Measurements from ENCODE around the gene AIG1. TPM values are rescaled to one million over a fixed set of nuclear protein-coding genes. Genes with fewer than 3 reads are reported as not detected.
"Not testable (repeated sequence)": the region's sequence is repeated elsewhere in the genome, so short reads cannot be mapped to it uniquely, and the experiment has no call there.

The AIG1 gene
- total RNA-seq, 1 experiment from 2014 or later = 175 TPM

DNA sequence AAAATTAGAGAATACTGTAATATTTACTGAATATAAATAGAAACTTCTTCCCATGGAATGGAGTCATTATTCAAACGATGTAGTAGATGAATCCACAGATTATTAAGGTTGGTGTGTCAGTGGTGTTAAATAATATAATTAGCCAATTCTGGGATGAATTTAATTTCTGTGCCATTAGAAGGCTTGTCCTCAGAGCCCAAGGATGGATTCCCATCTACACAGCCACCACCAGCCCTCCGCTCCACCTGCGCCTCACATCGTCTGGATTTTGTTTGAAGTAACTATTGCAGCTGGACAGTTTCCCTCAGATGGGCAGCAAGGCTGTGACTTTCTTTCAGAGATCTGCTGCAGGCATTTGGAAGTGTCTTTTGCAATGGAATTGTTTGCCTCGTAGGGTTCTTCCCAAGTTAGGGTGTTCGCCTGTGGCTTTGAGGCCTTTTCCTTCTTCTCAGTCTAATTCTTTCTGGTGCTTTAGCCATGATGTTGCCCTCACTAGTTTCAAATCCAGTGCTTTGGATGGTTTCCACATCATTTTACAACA, 104.7 kb downstream of the AIG1 start:
- no peak for DNase-seq (ENCODE audit: low read depth)

DNA sequence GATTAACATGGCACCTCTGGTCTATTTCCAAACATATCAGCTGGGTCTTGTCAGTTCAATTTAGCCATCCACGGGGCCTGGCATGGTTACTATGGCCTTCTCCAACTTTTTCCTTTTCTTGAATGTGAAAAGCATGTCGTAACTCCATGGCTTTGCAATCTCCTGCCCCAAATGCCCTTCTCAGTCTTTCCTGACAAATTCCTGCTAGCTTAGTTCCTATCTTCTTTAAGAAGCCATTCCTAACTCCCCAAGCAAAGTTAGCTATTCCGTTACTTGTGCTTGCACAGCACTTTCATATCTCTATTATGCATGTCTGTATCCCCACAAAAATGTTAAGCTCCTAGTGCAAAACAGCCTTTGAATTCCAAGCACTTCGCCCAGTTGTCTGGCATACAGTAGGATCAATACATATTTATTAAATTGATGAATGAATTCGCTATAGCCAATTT, 105.6 kb downstream of the AIG1 start:
- DNase-seq (ENCODE audit: low read depth) = no peak

DNA sequence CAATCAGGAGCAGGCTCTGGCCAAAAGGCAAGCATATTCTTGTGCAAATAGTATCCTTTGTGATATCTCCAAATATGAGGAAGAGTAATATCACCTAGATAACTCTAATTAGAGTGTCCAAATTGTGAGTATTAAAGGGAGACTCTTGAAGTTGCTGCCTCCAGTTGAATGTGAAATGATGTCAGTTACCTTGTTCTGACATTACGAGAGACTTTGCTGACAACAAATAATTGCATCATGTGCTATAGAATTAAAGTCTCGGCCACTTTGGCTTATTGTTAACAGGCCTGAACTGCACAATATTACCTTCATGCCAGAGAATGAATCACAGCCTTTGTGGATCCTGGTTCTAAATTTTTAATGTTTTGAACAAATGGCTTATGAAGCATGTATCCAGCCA, 106.5 kb downstream of the AIG1 start:
- no peak for DNase-seq (ENCODE audit: low read depth)

DNA sequence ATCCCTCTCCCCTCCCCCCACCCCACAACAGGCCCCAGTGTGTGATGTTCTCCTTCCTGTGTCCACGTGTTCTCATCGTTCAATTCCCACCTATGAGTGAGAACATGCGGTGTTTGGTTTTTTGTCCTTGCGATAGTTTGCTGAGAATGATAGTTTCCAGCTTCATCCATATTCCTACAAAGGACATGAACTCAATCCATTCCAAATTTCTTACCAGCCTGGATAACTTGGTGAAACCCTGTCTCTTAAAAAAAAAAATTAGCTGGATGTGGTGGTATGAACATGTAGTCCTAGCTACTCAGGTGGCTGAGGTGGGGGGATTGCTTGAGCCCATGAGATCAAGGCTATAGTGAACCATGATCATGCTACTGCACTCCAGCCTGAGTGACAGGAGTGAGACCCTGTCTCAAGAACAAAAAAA, 107.7 kb downstream of the AIG1 start:
- DNase-seq (ENCODE audit: low read depth) = not testable (repeated sequence)

DNA sequence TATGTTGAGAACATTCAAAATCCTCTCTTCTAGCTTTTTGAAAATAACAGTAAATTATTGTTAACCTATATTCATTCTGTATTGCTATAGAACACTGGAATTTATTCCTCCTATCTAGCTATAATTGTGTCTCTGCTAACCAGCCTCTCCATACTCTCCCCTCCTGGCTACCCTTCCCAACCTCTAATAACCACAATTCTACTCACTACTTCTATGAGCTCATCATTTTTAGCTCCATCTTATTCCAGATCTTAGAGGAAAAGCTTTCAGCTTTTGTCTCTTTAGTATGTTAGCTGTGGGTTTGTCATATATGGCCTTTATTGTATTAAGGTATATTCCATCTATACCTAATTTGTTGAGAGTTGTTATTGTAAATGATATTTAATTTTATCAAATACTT, 108.8 kb downstream of the AIG1 start:
- no peak for DNase-seq (ENCODE audit: low read depth)

DNA sequence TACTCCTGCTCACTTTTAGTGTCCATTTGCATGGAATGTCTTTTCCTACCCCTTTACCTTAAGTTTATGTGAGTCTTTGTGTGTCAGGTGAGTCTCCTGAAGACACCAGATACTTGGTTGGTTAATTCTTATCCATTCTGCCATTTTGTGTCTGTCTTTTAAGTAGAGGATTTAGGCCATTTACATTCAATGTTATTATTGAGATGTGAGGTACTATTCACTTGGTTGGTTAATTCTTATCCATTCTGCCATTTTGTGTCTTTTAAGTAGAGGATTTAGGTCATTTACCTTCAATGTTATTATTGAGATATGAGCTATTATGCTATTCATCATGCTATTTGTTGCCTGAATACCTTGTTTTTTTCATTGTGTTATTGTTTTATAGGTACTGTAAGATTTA, 113.8 kb downstream of the AIG1 start:
- DNase-seq (ENCODE audit: low read depth) = no peak

DNA sequence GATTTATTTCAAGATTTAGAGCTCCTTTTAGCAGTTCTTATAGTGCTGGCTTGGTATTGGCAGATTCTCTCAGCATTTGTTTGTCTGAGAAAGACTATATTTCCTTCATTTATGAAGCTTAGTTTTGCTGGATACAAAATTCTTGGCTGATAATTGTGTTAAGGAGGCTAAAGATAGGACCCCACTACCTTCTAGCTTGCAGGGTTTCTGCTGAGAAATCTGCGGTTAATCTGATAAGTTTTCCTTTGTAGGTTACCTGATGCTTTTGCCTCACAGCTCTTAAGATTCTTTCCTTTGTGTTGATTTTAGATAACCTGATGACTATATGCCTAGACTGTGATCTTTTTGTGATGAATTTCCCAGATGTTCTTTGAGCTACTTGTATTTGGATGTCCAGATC, 114.3 kb downstream of the AIG1 start:
- no peak for DNase-seq (ENCODE audit: low read depth)

DNA sequence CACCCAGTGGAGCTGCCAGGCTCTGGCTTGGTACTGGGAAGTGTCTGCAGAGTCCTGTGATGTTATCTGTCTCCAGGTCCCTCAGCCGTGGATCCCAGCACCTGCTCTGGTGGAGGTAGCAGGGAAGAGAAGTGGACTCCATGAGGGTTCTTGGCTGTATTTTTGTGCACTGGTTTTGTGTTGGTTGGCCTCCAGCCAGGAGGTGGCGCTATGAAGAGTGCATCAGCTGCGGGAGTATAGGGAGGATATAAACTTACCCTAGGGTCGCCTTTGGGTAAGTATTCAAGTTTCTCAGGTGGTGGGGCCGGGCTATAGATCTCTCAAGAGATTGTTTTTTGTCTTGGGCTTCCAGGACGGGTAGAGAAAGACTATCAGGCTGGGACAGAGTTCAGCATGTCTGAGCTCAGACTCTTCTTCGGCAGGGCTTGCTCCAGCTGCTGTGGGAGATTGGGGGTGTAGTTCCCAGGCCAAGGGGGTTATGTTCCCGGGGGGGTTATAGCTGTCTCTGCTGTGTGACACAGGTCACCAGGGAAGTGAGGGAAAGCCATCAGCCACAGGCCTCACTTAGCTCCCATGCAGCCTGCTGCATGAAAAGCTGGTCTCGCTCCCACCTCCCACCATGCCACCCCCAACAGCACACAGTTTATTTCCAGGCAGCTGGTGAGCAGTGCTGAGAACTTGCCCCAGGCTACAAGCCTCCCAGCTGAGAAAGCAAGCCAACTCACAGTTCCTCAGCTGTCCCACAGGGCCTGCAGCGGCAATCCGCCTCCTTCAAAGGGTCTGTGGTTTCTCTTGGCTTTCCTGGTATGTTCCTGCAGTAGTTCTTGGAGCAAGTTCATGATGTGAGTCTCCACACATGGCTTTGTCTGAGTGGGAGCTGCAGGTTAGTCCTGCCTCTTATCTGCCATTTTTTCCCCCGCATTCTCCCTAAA, 115.7 kb downstream of the AIG1 start:
- peak; percentile 99 for DNase-seq (ENCODE audit: low read depth)

DNA sequence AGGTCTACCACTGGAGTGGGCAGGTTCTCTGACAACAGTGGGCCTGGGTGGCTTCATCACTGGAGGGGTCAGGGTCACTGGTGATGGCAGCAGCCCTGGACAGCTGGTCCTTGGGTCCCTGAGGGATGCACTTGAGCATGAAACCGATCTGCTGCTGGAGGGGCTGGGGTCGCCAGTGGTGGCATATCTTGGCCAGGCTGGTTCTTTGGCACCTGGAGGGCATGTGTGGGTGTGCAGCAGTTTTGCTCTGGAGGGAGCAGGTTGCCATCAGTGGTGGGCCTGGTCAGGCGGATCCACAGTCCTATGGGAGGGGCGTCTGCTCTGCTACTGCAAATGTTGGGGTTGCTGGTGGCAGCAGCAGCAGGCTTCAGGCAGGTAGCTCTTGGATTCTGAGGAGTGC, 117.0 kb downstream of the AIG1 start:
- DNase-seq (ENCODE audit: low read depth) = no peak

DNA sequence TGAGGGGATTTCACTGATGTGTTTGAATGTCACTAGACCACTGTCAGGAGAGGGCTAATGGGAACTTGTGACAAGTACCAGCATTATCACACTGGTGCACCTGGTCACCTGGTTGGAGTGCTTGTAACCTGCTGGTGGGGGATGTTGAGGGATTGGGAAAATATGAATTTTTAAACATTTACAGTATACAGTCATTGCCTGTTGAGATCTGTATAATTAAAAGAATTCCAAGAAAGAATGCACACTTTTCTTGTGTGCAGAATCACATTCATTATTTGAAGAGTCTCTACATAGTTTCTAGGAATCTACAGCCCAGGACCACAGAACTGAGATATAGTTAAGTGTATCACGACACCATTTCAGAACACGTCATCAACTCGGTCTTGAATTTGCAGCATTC, 118.4 kb downstream of the AIG1 start:
- no peak for DNase-seq (ENCODE audit: low read depth)

DNA sequence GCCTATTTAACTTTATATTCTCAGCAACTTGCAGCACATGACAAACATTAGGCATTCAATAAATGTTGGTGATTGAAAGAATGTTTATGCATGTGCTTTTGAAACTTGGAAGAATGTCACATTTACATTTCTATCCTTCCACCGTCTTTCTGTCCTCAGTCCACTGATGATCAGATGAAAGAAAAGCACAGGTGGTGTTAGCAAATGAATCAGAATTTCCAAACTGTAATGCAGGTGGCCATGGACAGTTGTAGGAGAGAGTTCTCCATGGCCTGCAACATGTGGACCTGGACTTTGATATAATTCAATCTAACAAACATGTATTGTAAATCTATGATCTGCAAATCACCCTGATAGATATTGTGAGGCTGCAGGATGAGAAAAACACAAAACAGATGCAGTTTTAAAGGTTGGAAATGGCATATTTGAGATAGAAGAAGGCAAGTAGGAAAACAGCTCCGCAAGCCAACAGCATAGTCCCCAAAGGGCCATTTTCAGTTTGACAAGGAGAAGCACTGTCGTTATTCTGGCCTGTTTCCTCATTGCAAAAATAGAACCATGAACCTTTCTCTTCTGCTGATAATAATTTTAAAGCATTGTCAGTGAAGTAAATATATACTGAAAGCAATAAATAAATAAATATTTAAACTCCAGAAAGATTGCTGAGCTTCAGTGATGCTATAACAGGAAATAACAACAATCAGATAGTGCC, 119.4 kb downstream of the AIG1 start:
- no peak for DNase-seq (ENCODE audit: low read depth)

DNA sequence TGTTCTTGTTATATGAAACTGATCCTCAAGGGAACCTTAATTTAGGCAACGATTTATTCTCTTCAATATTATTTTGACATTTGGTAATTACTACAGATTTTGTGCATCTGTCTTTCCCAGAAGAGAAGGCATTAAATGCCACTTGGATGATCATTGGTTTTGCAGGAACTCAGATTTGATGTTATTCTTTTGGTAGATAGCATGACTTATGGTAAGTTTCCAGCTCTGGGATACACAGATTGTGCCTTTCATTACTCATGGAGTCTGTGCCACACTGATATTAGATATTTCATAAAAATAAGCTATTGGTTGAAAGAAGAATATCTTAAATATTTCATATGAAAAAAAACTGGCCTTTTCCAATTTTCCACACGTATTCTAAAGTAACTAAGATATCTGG, 120.1 kb downstream of the AIG1 start:
- no peak for DNase-seq (ENCODE audit: low read depth)

DNA sequence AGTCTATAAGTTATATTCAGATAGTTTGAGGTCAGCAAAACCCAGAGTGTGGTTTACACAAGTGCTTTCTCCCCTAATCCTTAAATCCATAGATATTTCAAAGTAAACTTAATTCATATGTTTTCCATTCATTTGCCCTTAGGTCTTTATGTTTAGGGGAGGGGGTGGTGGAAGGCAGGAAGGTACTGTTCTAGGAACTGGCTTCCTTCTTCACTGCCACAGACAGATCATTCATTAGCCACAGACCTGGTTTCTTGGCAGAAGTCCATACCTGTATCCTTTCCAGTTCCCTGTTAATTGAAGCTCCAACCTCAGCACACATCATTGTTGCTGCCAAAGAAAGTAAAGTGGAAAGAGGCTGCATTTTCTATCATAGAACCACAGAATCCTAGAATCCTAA, 123.0 kb downstream of the AIG1 start:
- DNase-seq (ENCODE audit: low read depth) = peak; percentile 76

DNA sequence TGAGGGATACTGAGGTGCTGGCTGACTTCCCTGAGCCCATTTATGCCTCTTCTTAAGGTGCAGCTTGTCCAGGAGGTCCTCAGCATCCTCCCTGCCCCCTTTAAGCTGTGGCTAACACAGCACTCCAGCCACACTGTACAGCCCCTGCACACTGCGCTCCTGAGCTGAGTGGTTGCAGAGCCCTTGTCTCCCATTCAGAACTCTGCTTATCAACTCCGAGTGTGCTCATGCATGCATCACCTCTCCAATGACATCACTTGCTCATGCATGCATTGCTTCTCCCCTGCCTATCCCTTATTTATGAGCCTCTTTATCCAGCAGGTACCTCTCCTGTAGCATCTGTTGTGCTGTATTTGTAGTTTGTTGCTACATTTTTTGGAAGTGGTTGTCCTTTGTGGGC, 124.6 kb downstream of the AIG1 start:
- DNase-seq (ENCODE audit: low read depth) = no peak

DNA sequence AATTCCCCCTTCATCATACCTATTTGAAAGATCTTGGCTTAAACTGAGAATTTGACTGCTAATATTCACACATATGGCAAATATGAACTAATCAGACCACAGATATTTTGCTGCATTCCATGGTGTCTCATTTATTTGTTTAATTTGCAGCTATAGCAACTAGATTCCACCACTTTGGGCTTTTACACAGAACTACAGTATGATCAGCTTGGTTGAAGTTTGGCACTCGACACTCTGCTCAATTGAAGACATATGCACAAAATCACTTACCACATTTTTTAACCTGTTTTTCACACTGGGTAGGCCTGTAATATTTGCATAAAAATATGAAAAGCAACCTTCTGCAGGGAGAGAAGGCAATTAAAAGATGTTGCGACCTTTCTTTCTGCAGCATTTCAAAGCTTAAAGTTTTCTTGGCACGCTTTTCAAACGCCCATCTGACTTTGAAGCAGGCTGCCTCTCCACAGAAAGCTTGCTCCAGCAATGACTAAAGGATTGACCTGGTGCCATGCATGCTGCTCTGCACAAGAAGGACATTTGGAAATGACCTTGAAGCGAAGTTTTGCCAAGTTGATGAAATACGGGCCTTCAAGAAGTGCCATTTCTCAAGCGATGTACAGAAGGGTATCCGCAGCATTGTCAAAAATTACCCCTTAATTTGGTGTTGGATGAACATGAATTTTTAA, 126.7 kb downstream of the AIG1 start:
- DNase-seq (ENCODE audit: low read depth) = peak; percentile 76

DNA sequence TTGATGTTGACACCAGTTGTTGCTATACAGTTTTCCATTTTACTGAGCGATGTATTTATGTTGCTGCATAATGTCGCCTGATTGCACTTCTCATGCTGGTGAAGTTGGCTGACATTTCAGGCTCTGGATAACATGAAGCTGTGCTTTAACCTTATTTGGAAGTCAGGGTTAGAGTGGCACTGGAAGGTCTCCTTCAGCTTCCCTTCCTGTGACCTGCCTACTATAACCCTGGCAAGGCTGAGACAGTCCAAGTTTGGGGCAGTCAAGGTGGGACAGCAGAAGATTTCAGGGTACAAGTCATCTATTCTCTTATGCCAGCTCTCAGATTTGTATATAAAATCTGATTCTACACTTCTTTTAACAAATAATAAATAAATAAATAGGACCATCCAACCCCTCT, 127.6 kb downstream of the AIG1 start:
- DNase-seq (ENCODE audit: low read depth) = no peak

DNA sequence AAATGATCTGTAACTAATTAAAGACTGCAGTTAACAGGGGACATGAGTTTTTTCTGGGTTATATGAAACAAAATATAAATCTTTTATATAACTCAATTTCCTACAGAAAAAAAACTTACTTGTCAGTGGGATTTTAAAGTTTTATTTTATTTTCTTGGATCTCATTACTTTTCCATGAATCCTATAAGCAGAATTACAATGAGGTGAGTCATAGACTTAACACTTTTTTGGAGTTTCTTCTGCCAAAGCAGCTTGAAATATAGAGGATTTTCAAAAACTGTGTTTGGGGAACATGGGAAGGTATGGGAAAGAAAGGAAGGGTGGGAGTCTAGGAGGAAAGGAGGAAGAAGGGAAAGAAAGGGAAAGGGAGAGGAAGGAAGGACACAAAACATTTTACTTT, 130.7 kb downstream of the AIG1 start:
- peak; percentile 34 for DNase-seq (ENCODE audit: low read depth)

DNA sequence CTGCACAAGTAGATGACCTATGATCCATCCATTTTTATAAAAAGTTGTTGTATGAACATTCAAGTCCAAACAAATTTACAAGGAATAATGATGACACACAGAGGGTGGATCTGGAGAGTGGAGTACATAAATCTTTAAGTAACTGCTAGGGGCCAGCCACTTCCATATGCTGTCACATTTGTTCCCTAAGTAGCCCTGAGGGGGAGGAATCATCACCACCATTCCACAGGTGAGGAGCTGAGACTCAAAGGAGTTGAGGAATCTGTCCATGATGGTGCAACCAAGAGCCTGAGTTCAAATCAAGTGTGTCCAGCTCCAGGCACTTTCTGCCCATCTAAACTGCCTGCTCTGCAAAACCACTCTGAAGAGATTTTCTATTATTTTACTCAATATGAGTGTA, 132.1 kb downstream of the AIG1 start:
- no peak for DNase-seq (ENCODE audit: low read depth)

DNA sequence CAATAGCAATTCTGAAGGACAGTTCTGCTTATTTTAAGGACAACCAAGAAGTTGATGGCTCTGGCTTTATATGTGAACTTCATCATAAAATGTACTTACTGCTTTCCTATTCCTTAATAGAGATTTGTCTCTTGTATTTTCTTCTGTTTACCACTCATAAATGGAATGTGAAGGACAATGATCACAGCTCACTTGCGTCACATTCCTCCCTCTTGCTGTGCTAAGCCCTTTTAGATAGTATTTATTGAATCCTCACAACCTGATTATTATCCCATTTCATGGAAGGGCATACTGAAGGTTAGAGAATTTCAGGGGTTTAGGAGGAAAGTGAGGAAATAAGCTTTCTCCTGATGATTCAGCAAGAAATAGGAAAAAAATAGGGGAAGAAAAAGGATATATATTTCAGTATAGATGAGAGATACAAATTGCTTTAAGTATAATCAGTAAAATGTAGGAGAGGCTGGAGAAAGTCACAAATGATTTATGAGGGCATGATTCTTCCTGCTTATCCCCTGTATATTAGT, 132.9 kb downstream of the AIG1 start:
- DNase-seq (ENCODE audit: low read depth) = no peak

DNA sequence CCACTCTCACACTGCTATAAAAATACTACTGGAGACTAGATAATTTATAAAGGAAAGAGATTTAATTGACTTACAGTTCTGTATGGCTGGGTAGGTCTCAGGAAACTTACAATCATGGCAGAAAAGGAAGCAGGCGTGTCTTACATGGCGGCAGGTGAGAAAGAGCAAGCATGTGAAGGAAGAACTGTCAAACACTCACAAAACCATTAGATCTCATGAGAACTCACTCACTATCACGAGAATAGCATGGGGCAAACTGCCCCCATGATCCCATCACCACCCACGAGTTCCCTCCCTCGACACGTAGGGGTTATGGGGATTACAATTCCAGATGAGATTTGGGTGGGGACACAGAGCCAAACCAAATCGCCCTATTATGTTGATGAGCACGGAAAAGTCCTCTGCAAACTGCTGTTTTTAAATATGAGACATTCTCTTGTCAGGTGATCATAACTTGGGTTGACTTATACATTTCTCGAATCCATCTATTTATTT, 133.5 kb downstream of the AIG1 start:
- no peak for DNase-seq (ENCODE audit: low read depth)

DNA sequence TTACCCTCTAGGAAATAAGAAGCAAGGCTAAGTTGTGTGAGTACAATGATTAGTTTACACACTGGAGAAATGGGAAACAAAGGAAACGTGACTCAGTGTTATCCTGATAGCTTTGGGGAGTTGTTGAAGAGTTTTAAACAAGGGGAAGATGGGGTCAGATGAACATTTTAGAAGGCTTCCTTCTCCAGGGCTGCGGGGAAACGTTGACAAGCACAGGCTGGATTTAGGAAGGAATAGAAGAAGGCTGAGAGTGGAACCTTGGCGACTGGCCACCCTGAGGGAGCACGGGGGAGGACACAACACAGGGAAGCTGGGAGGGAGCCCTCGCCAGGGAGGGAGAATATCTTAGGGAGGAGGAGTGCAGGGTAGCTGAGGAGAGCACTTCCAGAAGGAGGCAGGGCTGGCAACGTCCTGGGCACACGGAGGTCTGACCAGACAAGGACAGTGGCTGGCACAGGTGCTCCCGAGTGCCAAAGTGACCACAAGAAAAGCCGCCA, 134.7 kb downstream of the AIG1 start:
- no peak for DNase-seq (ENCODE audit: low read depth)
